ENCODE data around the gene MMP8.

Gene MMP8

GRCh38 chr11:102767800-102768199, 43.0 kb upstream of the MMP8 start:
- Histone ChIP-seq H3K36me3 (ENCODE audit: control insufficient read depth in 2 of 2, insufficient read depth in 1 of 2, low read length in 2 of 2) (no peaks in the 10 kb centered on the region), H3K9me3 (ENCODE audit: control insufficient read depth, insufficient read depth, low read depth, low read length) (no peaks in the 10 kb centered on the region), H3K27ac (ENCODE audit: extremely low read depth, low read depth, low read length) (no peak overlapping the region), H3K4me1 (ENCODE audit: control insufficient read depth, insufficient read depth, low read length) (no peaks in the 10 kb centered on the region), H3K4me3 (ENCODE audit: low read depth, low read length) (no peak overlapping the region)
- ChIA-PET CTCF (no interaction called here), POLR2A (no interaction called here)
- TF ChIP-seq ZNF571 (tag by site-specific recombination; IDR thresholded peaks at IDR 0.05) (no peak), ZNF664 (tag by site-specific recombination; IDR thresholded peaks at IDR 0.05) (no peak), ZNF654 (tag by site-specific recombination; IDR thresholded peaks at IDR 0.05; ENCODE audit: low read depth) (no peak), ZNF544 (tag by site-specific recombination; IDR thresholded peaks at IDR 0.05) (no peak), ZBTB1 (tag by site-specific recombination; IDR thresholded peaks at IDR 0.05) (no peak), EGR2 (tag by site-specific recombination; IDR thresholded peaks at IDR 0.05; ENCODE audit: low read depth) (no peak), ZNF121 (tag by site-specific recombination; IDR thresholded peaks at IDR 0.05) (no peak), ZNF416 (tag by site-specific recombination; IDR thresholded peaks at IDR 0.05) (no peak), ZNF221 (tag by site-specific recombination; IDR thresholded peaks at IDR 0.05; ENCODE audit: borderline replicate concordance) (no peak)
- TF ChIP-seq, protein P1, sequence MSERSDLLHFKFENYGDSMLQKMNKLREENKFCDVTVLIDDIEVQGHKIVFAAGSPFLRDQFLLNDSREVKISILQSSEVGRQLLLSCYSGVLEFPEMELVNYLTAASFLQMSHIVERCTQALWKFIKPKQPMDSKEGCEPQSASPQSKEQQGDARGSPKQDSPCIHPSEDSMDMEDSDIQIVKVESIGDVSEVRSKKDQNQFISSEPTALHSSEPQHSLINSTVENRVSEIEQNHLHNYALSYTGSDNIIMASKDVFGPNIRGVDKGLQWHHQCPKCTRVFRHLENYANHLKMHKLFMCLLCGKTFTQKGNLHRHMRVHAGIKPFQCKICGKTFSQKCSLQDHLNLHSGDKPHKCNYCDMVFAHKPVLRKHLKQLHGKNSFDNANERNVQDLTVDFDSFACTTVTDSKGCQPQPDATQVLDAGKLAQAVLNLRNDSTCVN (tag by site-specific recombination; optimal IDR thresholded peaks at IDR 0.05): no peak

DNA sequence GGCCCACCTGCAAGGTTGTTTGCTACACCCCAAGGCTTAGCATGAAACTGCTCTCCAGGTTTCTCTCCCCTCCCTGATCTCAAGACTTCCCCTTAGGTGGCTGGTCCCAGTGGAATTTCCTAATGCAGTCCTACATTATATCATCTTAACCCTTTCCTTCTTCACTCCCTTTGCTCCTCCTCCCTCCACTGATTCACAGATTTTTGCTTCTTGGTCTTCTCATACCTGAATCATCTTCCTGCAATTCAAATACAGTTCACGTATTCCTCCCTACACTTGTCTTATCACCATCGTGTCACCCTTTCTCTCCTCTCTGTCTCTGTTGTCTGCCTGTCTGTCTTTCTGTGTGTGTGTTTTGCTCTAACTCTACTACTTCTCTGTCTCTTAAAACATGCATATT, 38.7 kb upstream of the MMP8 start:
- ChIA-PET POLR2A (no interaction called here), CTCF (no interaction called here)
- no peak overlapping the region for H3K27ac ChIP-seq (ENCODE audit: extremely low read depth, low read depth, low read length)
- no peaks in the 10 kb centered on the region for H3K4me1 ChIP-seq (ENCODE audit: control insufficient read depth, insufficient read depth, low read length)
- no peak overlapping the region for H3K4me3 ChIP-seq (ENCODE audit: low read depth, low read length)
- no peaks in the 10 kb centered on the region for H3K9me3 ChIP-seq (ENCODE audit: control insufficient read depth, insufficient read depth, low read depth, low read length)
- TF ChIP-seq HOXA7 (CRISPR knock-in tag; IDR thresholded peaks at IDR 0.05; ENCODE audit: borderline replicate concordance) (no peak), ZNF184 (tag by site-specific recombination; IDR thresholded peaks at IDR 0.05) (no peak), ZNF2 (tag by site-specific recombination; IDR thresholded peaks at IDR 0.05) (no peak), CTCF (tag by site-specific recombination; IDR thresholded peaks at IDR 0.05) (no peak), ZNF266 (tag by site-specific recombination; IDR thresholded peaks at IDR 0.05; ENCODE audit: low read depth) (no peak), ZNF658 (tag by site-specific recombination; IDR thresholded peaks at IDR 0.05) (no peak), SCRT2 (tag by site-specific recombination; IDR thresholded peaks at IDR 0.05) (no peak), ZBTB7A (tag by site-specific recombination; IDR thresholded peaks at IDR 0.05; ENCODE audit: low read depth) (no peak), ZNF138 (tag by site-specific recombination; IDR thresholded peaks at IDR 0.05; ENCODE audit: borderline replicate concordance) (no peak), ZNF274 (IDR thresholded peaks at IDR 0.05; ENCODE audit: low read length) (no peak), ZNF274 (tag by site-specific recombination; IDR thresholded peaks at IDR 0.05; ENCODE audit: borderline replicate concordance) (no peak), ZNF785 (tag by site-specific recombination; IDR thresholded peaks at IDR 0.05) (no peak), ZNF530 (tag by site-specific recombination; IDR thresholded peaks at IDR 0.05; ENCODE audit: low read depth) (no peak), ZNF16 (tag by site-specific recombination; IDR thresholded peaks at IDR 0.05; ENCODE audit: low read depth) (no peak), ZNF155 (tag by site-specific recombination; IDR thresholded peaks at IDR 0.05) (no peak), ZNF23 (tag by site-specific recombination; IDR thresholded peaks at IDR 0.05; ENCODE audit: borderline replicate concordance) (no peak), ZNF433 (tag by site-specific recombination; IDR thresholded peaks at IDR 0.05; ENCODE audit: low read depth) (no peak), EGR2 (tag by site-specific recombination; IDR thresholded peaks at IDR 0.05; ENCODE audit: low read depth) (no peak), GFI1B (tag by site-specific recombination; IDR thresholded peaks at IDR 0.05) (no peak)
- TF ChIP-seq, protein P2, sequence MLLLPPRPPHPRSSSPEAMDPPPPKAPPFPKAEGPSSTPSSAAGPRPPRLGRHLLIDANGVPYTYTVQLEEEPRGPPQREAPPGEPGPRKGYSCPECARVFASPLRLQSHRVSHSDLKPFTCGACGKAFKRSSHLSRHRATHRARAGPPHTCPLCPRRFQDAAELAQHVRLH (tag by site-specific recombination; IDR thresholded peaks at IDR 0.05): no peak
- TF ChIP-seq, protein P3, sequence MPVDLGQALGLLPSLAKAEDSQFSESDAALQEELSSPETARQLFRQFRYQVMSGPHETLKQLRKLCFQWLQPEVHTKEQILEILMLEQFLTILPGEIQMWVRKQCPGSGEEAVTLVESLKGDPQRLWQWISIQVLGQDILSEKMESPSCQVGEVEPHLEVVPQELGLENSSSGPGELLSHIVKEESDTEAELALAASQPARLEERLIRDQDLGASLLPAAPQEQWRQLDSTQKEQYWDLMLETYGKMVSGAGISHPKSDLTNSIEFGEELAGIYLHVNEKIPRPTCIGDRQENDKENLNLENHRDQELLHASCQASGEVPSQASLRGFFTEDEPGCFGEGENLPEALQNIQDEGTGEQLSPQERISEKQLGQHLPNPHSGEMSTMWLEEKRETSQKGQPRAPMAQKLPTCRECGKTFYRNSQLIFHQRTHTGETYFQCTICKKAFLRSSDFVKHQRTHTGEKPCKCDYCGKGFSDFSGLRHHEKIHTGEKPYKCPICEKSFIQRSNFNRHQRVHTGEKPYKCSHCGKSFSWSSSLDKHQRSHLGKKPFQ (tag by site-specific recombination; IDR thresholded peaks at IDR 0.05): no peak
- H3K36me3 ChIP-seq (ENCODE audit: control insufficient read depth in 2 of 2, insufficient read depth in 1 of 2, low read length in 2 of 2): no peaks in the 10 kb centered on the region

Data from HEK293 (cell line).